WTC11 (cell line): ENCODE data around the gene CTNND2. TPM values are rescaled to one million over a fixed set of nuclear protein-coding genes. Genes with fewer than 3 reads are reported as not detected.

Source experiments
- ATAC-seq: fragments of 200-7000 bp; cut with Tn5 transposase; 2 replicates; pipeline ENCODE4 v1.10.0; 2021; ENCODE audit warnings: mild to moderate bottlenecking, moderate library complexity
- CTCF ChIA-PET: fragments of 300-600 bp; sonication (Branson Sonifier 250); formaldehyde crosslinking; loops from one replicate; lab custom pipeline; 2021; ENCODE audit warnings: antibody characterized with exemption; lab: Charles Lee
- POLR2A ChIA-PET: fragments of 350-600 bp; sonication (Branson Sonifier 250); formaldehyde crosslinking; loops from one replicate; lab custom pipeline; 2021; ENCODE audit warnings: antibody characterized with exemption; lab: Charles Lee
- DNase-seq: peaks from one replicate; pipeline ENCODE4 v3.0.0; 2021; ENCODE audit warnings: low spot score
- H3K27ac Mint-ChIP-seq: 2 replicates; pipeline ENCODE4 v1.8.0; 2021; ENCODE audit warnings: mixed read lengths
- H3K27me3 Mint-ChIP-seq: 2 replicates; pipeline ENCODE4 v1.8.0; 2021; ENCODE audit warnings: low read depth, mild to moderate bottlenecking, moderate library complexity, mixed read lengths
- H3K36me3 Mint-ChIP-seq: 2 replicates; pipeline ENCODE4 v1.8.0; 2021; ENCODE audit warnings: mixed read lengths
- H3K4me1 Mint-ChIP-seq: 2 replicates; pipeline ENCODE4 v1.8.0; 2022; ENCODE audit warnings: mixed read lengths
- H3K4me3 Mint-ChIP-seq: 2 replicates; pipeline ENCODE4 v1.8.0; 2021; ENCODE audit warnings: mild to moderate bottlenecking, moderate library complexity, mixed read lengths
- H3K9me3 Mint-ChIP-seq: 2 replicates; pipeline ENCODE4 v1.8.0; 2021; ENCODE audit warnings: mixed read lengths
- GRHL2 ChIP-seq: fragments of 250-450 bp; sonication (Bioruptor Pico); IDR thresholded peaks from 2 replicates; pipeline ENCODE4 v1.8.0; 2022; ENCODE audit warnings: mild to moderate bottlenecking, moderate library complexity; ENCODE audit not compliant: insufficient replicate concordance, severe bottlenecking
- JUN ChIP-seq: sonication (generic); formaldehyde crosslinking; IDR thresholded peaks from 2 replicates; pipeline ENCODE4 v1.8.0; 2023; ENCODE audit warnings: mild to moderate bottlenecking, missing genetic modification reagents
- RELA ChIP-seq: sonication (generic); formaldehyde crosslinking; IDR thresholded peaks from 2 replicates; pipeline ENCODE4 v1.8.1; 2022; ENCODE audit warnings: missing genetic modification reagents, mild to moderate bottlenecking, borderline replicate concordance
- SOX15 ChIP-seq: fragments of 250-450 bp; sonication (Bioruptor Pico); IDR thresholded peaks from 2 replicates; pipeline ENCODE4 v1.9.0; 2021; ENCODE audit warnings: mild to moderate bottlenecking
- TCF7 ChIP-seq: sonication (generic); formaldehyde crosslinking; IDR thresholded peaks from 2 replicates; pipeline ENCODE4 v1.8.0; 2022; ENCODE audit warnings: mild to moderate bottlenecking, low read depth, missing genetic modification reagents, moderate library complexity
- ZNF138 ChIP-seq: sonication (generic); formaldehyde crosslinking; conservative IDR thresholded peaks from 2 replicates; pipeline ENCODE4 v1.8.1; 2022; ENCODE audit warnings: mild to moderate bottlenecking, moderate library complexity, missing genetic modification reagents
- ZNF232 ChIP-seq: sonication (generic); formaldehyde crosslinking; IDR thresholded peaks from 2 replicates; pipeline ENCODE4 v1.8.0; 2022; ENCODE audit warnings: mild to moderate bottlenecking, missing genetic modification reagents
- total RNA-seq: library from RNA; stranded (reverse); gene quantifications from 3 replicates; pipeline ENCODE4 v1.2.3, GENCODE V29; 2021
- TF ChIP-seq, protein P1 (sequence below): fragments of 200-600 bp; IDR thresholded peaks from 2 replicates; pipeline ENCODE4 v1.8.0; 2022; ENCODE audit warnings: antibody characterized with exemption
- TF ChIP-seq, protein P2 (sequence below): sonication (generic); formaldehyde crosslinking; IDR thresholded peaks from 2 replicates; pipeline ENCODE4 v1.8.0; 2022; ENCODE audit warnings: mild to moderate bottlenecking, missing genetic modification reagents
- TF ChIP-seq, protein P3 (sequence below): sonication (generic); formaldehyde crosslinking; conservative IDR thresholded peaks from 2 replicates; pipeline ENCODE4 v1.8.1; 2023; ENCODE audit warnings: mild to moderate bottlenecking, low read depth, missing genetic modification reagents, moderate library complexity
- TF ChIP-seq, protein P4 (sequence below): sonication (generic); formaldehyde crosslinking; IDR thresholded peaks from 2 replicates; pipeline ENCODE4 v1.8.1; 2022; ENCODE audit warnings: low read depth, missing genetic modification reagents, borderline replicate concordance
- TF ChIP-seq, protein P5 (sequence below): sonication (generic); formaldehyde crosslinking; IDR thresholded peaks from 2 replicates; pipeline ENCODE4 v1.8.0; 2022; ENCODE audit warnings: mild to moderate bottlenecking, missing genetic modification reagents
- TF ChIP-seq, protein P6 (sequence below): fragments of 250-450 bp; sonication (Bioruptor Pico); IDR thresholded peaks from 2 replicates; pipeline ENCODE4 v1.9.0; 2021; ENCODE audit warnings: mild to moderate bottlenecking
- TF ChIP-seq, protein P7 (sequence below): fragments of 250-450 bp; sonication (Bioruptor Pico); IDR thresholded peaks from 2 replicates; pipeline ENCODE4 v1.8.0; 2021; ENCODE audit warnings: mild to moderate bottlenecking
- TF ChIP-seq, protein P8 (sequence below): fragments of 250-450 bp; sonication (Bioruptor Pico); conservative IDR thresholded peaks from 2 replicates; pipeline ENCODE4 v1.9.0; 2021; ENCODE audit warnings: mild to moderate bottlenecking
- TF ChIP-seq, protein P9 (sequence below): sonication (generic); formaldehyde crosslinking; IDR thresholded peaks from 2 replicates; pipeline ENCODE4 v1.8.1; 2023; ENCODE audit warnings: mild to moderate bottlenecking, missing genetic modification reagents, moderate library complexity

CTNND2 gene
- total RNA-seq, 1 experiment from 2014 or later = 11.9 TPM

DNA sequence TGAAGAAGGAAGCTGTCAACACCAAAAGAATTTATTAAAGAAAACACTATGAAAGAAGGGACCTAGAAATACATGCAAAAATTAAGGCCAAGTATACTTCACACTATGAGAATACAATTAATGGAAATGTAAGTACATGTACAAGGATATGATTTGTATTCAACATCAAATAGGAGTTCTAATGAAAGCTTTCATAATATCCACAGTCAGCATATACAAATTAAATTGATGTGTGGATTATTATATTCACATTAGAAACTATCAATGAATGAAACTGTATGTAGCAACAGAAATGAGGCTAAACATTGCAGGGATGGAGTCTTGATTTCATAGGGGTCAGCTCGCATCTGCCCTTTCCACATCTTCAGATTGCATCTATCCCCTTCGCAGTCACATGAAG, 401.5 kb downstream of the CTNND2 start (continued):
- TF ChIP-seq, protein P1, sequence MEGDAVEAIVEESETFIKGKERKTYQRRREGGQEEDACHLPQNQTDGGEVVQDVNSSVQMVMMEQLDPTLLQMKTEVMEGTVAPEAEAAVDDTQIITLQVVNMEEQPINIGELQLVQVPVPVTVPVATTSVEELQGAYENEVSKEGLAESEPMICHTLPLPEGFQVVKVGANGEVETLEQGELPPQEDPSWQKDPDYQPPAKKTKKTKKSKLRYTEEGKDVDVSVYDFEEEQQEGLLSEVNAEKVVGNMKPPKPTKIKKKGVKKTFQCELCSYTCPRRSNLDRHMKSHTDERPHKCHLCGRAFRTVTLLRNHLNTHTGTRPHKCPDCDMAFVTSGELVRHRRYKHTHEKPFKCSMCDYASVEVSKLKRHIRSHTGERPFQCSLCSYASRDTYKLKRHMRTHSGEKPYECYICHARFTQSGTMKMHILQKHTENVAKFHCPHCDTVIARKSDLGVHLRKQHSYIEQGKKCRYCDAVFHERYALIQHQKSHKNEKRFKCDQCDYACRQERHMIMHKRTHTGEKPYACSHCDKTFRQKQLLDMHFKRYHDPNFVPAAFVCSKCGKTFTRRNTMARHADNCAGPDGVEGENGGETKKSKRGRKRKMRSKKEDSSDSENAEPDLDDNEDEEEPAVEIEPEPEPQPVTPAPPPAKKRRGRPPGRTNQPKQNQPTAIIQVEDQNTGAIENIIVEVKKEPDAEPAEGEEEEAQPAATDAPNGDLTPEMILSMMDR = no peak
- TF ChIP-seq, protein P2, sequence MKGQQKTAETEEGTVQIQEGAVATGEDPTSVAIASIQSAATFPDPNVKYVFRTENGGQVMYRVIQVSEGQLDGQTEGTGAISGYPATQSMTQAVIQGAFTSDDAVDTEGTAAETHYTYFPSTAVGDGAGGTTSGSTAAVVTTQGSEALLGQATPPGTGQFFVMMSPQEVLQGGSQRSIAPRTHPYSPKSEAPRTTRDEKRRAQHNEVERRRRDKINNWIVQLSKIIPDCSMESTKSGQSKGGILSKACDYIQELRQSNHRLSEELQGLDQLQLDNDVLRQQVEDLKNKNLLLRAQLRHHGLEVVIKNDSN (CRISPR knock-in tag) = no peak
- TF ChIP-seq, protein P3, sequence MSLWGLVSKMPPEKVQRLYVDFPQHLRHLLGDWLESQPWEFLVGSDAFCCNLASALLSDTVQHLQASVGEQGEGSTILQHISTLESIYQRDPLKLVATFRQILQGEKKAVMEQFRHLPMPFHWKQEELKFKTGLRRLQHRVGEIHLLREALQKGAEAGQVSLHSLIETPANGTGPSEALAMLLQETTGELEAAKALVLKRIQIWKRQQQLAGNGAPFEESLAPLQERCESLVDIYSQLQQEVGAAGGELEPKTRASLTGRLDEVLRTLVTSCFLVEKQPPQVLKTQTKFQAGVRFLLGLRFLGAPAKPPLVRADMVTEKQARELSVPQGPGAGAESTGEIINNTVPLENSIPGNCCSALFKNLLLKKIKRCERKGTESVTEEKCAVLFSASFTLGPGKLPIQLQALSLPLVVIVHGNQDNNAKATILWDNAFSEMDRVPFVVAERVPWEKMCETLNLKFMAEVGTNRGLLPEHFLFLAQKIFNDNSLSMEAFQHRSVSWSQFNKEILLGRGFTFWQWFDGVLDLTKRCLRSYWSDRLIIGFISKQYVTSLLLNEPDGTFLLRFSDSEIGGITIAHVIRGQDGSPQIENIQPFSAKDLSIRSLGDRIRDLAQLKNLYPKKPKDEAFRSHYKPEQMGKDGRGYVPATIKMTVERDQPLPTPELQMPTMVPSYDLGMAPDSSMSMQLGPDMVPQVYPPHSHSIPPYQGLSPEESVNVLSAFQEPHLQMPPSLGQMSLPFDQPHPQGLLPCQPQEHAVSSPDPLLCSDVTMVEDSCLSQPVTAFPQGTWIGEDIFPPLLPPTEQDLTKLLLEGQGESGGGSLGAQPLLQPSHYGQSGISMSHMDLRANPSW (CRISPR knock-in tag) = no peak
- no peak for TF ChIP-seq SOX15 (CRISPR knock-in tag)

DNA sequence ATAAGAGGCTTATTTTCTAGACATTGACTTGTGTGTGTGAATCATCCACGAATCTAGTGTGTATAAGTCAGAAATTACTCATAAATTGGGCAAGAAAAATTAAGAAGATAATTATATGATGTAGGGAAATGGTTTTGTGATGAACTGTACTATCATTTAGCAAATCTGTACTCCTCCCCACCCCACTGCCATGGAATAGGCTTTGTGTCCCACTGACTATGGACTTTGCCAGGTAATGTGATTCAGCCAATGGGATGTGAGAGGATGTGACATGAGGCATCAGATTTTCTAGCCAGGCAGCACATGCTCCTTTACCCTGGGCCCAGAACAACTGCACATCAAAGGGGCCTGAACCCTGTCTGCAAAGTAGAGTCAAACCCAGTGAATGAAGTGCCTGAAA, 406.6 kb downstream of the CTNND2 start:
- Mint-ChIP-seq H3K27me3 (no peaks in the 10 kb centered on the region), H3K36me3 (no peaks in the 10 kb centered on the region), H3K9me3 (no peaks in the 10 kb centered on the region), H3K4me1 (no peaks in the 10 kb centered on the region), H3K27ac (no peak overlapping the region), H3K4me3 (no peak overlapping the region)
- DNase-seq (no peak), ATAC-seq (no peak)
- ChIA-PET POLR2A (no interaction called here), CTCF (no interaction called here)
- TF ChIP-seq ZNF138 (CRISPR knock-in tag) (no peak), JUN (no peak), TCF7 (CRISPR knock-in tag) (no peak)
- TF ChIP-seq, protein P4, sequence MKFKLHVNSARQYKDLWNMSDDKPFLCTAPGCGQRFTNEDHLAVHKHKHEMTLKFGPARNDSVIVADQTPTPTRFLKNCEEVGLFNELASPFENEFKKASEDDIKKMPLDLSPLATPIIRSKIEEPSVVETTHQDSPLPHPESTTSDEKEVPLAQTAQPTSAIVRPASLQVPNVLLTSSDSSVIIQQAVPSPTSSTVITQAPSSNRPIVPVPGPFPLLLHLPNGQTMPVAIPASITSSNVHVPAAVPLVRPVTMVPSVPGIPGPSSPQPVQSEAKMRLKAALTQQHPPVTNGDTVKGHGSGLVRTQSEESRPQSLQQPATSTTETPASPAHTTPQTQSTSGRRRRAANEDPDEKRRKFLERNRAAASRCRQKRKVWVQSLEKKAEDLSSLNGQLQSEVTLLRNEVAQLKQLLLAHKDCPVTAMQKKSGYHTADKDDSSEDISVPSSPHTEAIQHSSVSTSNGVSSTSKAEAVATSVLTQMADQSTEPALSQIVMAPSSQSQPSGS = no peak

DNA sequence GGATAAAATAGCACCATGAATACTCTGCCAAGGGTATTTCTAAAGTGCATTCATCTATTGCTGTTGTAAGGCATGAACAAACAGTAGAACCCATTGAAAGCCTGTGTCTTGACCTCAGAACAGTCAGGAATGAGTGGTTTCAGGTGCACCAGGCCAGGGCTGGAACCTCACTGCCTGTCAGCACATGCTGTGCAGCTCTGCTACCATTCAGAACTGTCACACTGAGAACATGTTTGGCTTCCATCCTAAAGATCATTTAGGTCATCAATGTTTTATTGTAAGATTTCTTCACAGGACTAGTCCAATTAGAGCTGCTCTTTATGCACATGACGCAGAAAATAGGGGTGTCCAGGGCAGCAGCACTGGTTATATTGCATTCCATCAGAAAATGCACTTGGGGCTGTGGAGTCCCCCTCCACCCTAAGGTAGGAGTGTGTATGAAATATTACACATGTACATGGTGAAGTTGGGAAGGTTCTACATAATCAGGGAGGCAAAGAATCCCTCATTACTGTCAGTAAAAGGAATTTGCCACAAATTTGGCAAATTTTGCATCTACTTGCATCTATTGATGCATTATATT, 408.0 kb downstream of the CTNND2 start:
- Mint-ChIP-seq H3K4me1 (peaks cover 2% of the 10 kb centered on the region; the same call in 1 of the 2 replicates), H3K4me3 (no peak overlapping the region), H3K27me3 (no peaks in the 10 kb centered on the region), H3K27ac (no peak overlapping the region), H3K9me3 (no peaks in the 10 kb centered on the region), H3K36me3 (no peaks in the 10 kb centered on the region)
- ChIA-PET POLR2A (no interaction called here), CTCF (no interaction called here)
- ATAC-seq (no peak), DNase-seq (no peak)
- TF ChIP-seq, protein P5, sequence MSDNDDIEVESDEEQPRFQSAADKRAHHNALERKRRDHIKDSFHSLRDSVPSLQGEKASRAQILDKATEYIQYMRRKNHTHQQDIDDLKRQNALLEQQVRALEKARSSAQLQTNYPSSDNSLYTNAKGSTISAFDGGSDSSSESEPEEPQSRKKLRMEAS (CRISPR knock-in tag) = no peak
- TF ChIP-seq, protein P6, sequence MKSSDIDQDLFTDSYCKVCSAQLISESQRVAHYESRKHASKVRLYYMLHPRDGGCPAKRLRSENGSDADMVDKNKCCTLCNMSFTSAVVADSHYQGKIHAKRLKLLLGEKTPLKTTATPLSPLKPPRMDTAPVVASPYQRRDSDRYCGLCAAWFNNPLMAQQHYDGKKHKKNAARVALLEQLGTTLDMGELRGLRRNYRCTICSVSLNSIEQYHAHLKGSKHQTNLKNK = no peak
- TF ChIP-seq, protein P7, sequence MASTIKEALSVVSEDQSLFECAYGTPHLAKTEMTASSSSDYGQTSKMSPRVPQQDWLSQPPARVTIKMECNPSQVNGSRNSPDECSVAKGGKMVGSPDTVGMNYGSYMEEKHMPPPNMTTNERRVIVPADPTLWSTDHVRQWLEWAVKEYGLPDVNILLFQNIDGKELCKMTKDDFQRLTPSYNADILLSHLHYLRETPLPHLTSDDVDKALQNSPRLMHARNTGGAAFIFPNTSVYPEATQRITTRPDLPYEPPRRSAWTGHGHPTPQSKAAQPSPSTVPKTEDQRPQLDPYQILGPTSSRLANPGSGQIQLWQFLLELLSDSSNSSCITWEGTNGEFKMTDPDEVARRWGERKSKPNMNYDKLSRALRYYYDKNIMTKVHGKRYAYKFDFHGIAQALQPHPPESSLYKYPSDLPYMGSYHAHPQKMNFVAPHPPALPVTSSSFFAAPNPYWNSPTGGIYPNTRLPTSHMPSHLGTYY (CRISPR knock-in tag) = no peak
- TF ChIP-seq, protein P8, sequence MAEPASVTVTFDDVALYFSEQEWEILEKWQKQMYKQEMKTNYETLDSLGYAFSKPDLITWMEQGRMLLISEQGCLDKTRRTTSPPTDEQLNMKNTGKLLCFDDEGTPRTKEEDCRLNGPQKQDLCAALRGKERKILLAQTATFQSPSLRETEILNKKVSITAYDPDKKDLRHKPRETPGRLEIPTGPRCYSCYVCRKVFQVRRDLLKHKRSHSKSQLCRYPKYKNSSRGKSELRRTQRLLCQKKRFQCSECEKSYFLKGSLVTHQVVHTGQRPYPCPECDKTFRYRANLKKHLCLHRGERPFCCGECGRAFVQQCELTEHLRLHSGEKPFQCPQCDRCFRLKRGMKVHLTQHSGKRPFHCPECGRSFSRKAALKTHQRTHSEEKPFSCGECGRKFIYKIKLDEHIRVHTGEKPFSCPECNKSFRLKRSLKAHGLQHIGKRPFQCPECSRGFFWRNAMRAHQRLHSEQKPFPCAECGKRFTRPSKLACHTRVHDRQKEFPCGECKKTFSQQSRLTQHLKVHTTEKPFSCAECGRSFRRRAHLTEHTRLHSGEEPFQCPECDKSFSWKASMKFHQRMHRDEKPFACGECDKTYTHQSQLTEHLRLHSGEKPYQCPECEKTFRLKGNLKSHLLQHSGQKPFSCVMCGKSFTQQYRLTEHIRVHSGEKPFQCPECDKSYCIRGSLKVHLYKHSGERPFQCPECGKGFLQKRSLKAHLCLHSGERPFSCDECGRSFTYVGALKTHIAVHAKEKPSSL = no peak
- TF ChIP-seq ZNF232 (CRISPR knock-in tag) = no peak
- TF ChIP-seq GRHL2 (CRISPR knock-in tag) = no peak
- TF ChIP-seq, protein P9, sequence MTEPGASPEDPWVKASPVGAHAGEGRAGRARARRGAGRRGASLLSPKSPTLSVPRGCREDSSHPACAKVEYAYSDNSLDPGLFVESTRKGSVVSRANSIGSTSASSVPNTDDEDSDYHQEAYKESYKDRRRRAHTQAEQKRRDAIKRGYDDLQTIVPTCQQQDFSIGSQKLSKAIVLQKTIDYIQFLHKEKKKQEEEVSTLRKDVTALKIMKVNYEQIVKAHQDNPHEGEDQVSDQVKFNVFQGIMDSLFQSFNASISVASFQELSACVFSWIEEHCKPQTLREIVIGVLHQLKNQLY = no peak
- TF ChIP-seq, protein P1 = no peak
- no peak for TF ChIP-seq RELA
